Trophoblast cell (in vitro differentiated cells and primary cell): ENCODE results near the gene FBXO15.

Source experiments
- DNase-seq, 2 donors: peaks; one replicate each; pipeline ENCODE4 v3.0.0-alpha.2; 2016
- H2AFZ ChIP-seq: 2 replicates; pipeline ENCODE4 v1.6.1; 2013; ENCODE audit warnings: low read length, moderate library complexity, mild to moderate bottlenecking; ENCODE audit not compliant: insufficient read depth, poor library complexity
- H2AK5ac ChIP-seq: 2 replicates; pipeline ENCODE4 v1.6.1; 2013; ENCODE audit warnings: mild to moderate bottlenecking, low read length
- H2BK120ac ChIP-seq: 2 replicates; pipeline ENCODE4 v1.6.1; 2013; ENCODE audit warnings: low read length, mild to moderate bottlenecking, moderate library complexity; ENCODE audit not compliant: insufficient read depth, poor library complexity
- H2BK12ac ChIP-seq: 2 replicates; pipeline ENCODE4 v1.6.1; 2013; ENCODE audit warnings: mild to moderate bottlenecking, low read length, moderate library complexity
- H2BK5ac ChIP-seq: 2 replicates; pipeline ENCODE4 v1.6.1; 2013; ENCODE audit warnings: low read length, low read depth, moderate library complexity, mild to moderate bottlenecking; ENCODE audit not compliant: poor library complexity
- H3K14ac ChIP-seq: 2 replicates; pipeline ENCODE4 v1.6.1; 2013; ENCODE audit warnings: mild to moderate bottlenecking, low read length
- H3K18ac ChIP-seq: 2 replicates; pipeline ENCODE4 v1.6.1; 2013; ENCODE audit warnings: mild to moderate bottlenecking, low read length
- H3K23ac ChIP-seq: 2 replicates; pipeline ENCODE4 v1.6.1; 2013; ENCODE audit warnings: low read length
- H3K27ac ChIP-seq: 2 replicates; pipeline ENCODE4 v1.5.1; 2013; ENCODE audit warnings: low read depth, mild to moderate bottlenecking, inconsistent platforms, low read length, moderate library complexity
- H3K27me3 ChIP-seq: 2 replicates; pipeline ENCODE4 v1.6.1; 2013; ENCODE audit warnings: inconsistent platforms, mild to moderate bottlenecking, low read length, moderate library complexity; ENCODE audit not compliant: insufficient read depth
- H3K36me3 ChIP-seq, 2 experiments: 1 replicate in 1 of 2; 2 replicates in 1 of 2; pipeline ENCODE4 v1.6.1; 2013; ENCODE audit warnings: low read length in 2 of 2, mild to moderate bottlenecking in 2 of 2, moderate library complexity in 1 of 2; ENCODE audit not compliant: insufficient read depth in 2 of 2, control insufficient read depth in 1 of 2
- H3K4ac ChIP-seq: 2 replicates; pipeline ENCODE4 v1.6.1; 2013; ENCODE audit warnings: low read depth, mild to moderate bottlenecking, low read length, moderate library complexity
- H3K4me1 ChIP-seq, 2 experiments: 1 replicate in 1 of 2; 2 replicates in 1 of 2; pipeline ENCODE4 v1.6.1; 2013; ENCODE audit warnings: low read length in 2 of 2, mild to moderate bottlenecking in 2 of 2, moderate library complexity in 1 of 2; ENCODE audit not compliant: insufficient read depth in 2 of 2, control insufficient read depth in 1 of 2
- H3K4me2 ChIP-seq: 2 replicates; pipeline ENCODE4 v1.6.1; 2013; ENCODE audit warnings: inconsistent platforms, mild to moderate bottlenecking, low read length, moderate library complexity
- H3K4me3 ChIP-seq: 2 replicates; pipeline ENCODE4 v1.5.1; 2013; ENCODE audit warnings: mild to moderate bottlenecking, low read depth, low read length, inconsistent platforms
- H3K79me1 ChIP-seq: one replicate; pipeline ENCODE4 v1.6.1; 2013; ENCODE audit warnings: low read length
- H3K79me2 ChIP-seq: 2 replicates; pipeline ENCODE4 v1.6.1; 2013; ENCODE audit warnings: low read length, mild to moderate bottlenecking; ENCODE audit not compliant: control insufficient read depth, insufficient read depth, poor library complexity
- H3K9ac ChIP-seq: 2 replicates; pipeline ENCODE4 v1.6.1; 2013; ENCODE audit warnings: mild to moderate bottlenecking, low read length
- H3K9me3 ChIP-seq: 2 replicates; pipeline ENCODE4 v1.6.1; 2013; ENCODE audit warnings: low read depth, mild to moderate bottlenecking, control low read depth, inconsistent platforms, low read length; ENCODE audit not compliant: insufficient read depth
- H4K12ac ChIP-seq: 2 replicates; pipeline ENCODE4 v1.6.1; 2013; ENCODE audit warnings: low read depth, mild to moderate bottlenecking, low read length, moderate library complexity
- H4K8ac ChIP-seq: 2 replicates; pipeline ENCODE4 v1.6.1; 2013; ENCODE audit warnings: low read depth, mild to moderate bottlenecking, low read length, moderate library complexity
- H4K91ac ChIP-seq: one replicate; pipeline ENCODE4 v1.6.1; 2013; ENCODE audit warnings: low read depth, mild to moderate bottlenecking, low read length, moderate library complexity
- WGBS: extraction: QIAGEN DNeasy Blood & Tissue Kit; methylation state at CpG from one replicate; pipeline ENCODE4 v1.1.7; 2013; ENCODE audit warnings: missing lambda C conversion rate; ENCODE audit not compliant: insufficient read length, insufficient coverage; ENCODE audit errors: extremely low coverage; 5-methylcytosine and 5-hydroxymethylcytosine counted together

The FBXO15 gene

GRCh38 chr18:74175658-74176057 lies 28.0 kb upstream of the FBXO15 start:
- no peak overlapping the region for H3K4me2 ChIP-seq
- H2BK5ac ChIP-seq: no peak overlapping the region
- H4K8ac ChIP-seq: no peak overlapping the region
- H2AFZ ChIP-seq: no peak overlapping the region
- H4K91ac ChIP-seq: no peak overlapping the region
- no peaks in the 10 kb centered on the region for H3K36me3 ChIP-seq
- H3K79me1 ChIP-seq: no peaks in the 10 kb centered on the region
- no peaks in the 10 kb centered on the region for H3K79me2 ChIP-seq
- H4K12ac ChIP-seq: no peak overlapping the region
- H2BK120ac ChIP-seq: no peak overlapping the region
- no peaks in the 10 kb centered on the region for H3K27me3 ChIP-seq
- no peak overlapping the region for H2AK5ac ChIP-seq
- no peak overlapping the region for H3K18ac ChIP-seq
- no peaks in the 10 kb centered on the region for H3K9me3 ChIP-seq
- no peak overlapping the region for H3K14ac ChIP-seq
- H3K4me3 ChIP-seq: no peak overlapping the region
- no peak overlapping the region for H3K23ac ChIP-seq
- no peak for DNase-seq
- H3K4ac ChIP-seq: no peak overlapping the region
- no CpG with 5 or more reads among the region's 6 CpGs for WGBS
- H3K4me1 ChIP-seq: no peaks in the 10 kb centered on the region
- H3K27ac ChIP-seq: no peak overlapping the region
- no peak overlapping the region for H2BK12ac ChIP-seq
- H3K9ac ChIP-seq: no peak overlapping the region

- H2BK12ac ChIP-seq: no peak overlapping the region
- H3K23ac ChIP-seq: no peak overlapping the region
- no peak overlapping the region for H3K4me2 ChIP-seq
- no peak overlapping the region for H3K18ac ChIP-seq
- no peaks in the 10 kb centered on the region for H3K36me3 ChIP-seq
- WGBS: no CpG with 5 or more reads among the region's 11 CpGs
- no peak overlapping the region for H4K12ac ChIP-seq
- no peak overlapping the region for H3K9ac ChIP-seq
- no peak overlapping the region for H2AFZ ChIP-seq
- no peak overlapping the region for H3K14ac ChIP-seq
- H4K91ac ChIP-seq: no peak overlapping the region
- no peak overlapping the region for H2AK5ac ChIP-seq
- no peak overlapping the region for H2BK120ac ChIP-seq
- no peak for DNase-seq
- no peak overlapping the region for H4K8ac ChIP-seq
- no peaks in the 10 kb centered on the region for H3K79me1 ChIP-seq
- no peaks in the 10 kb centered on the region for H3K27me3 ChIP-seq
- H3K4me3 ChIP-seq: no peak overlapping the region
- H3K4me1 ChIP-seq: no peaks in the 10 kb centered on the region
- no peak overlapping the region for H3K4ac ChIP-seq
- no peaks in the 10 kb centered on the region for H3K79me2 ChIP-seq
- no peak overlapping the region for H2BK5ac ChIP-seq
- H3K9me3 ChIP-seq: no peaks in the 10 kb centered on the region
- no peak overlapping the region for H3K27ac ChIP-seq
Observed at GRCh38 chr18:74173434-74173750, 25.8 kb upstream of the FBXO15 start.

GRCh38 chr18:74172697-74173433 lies 25.2 kb upstream of the FBXO15 start:
- Histone ChIP-seq H2AK5ac (no peak overlapping the region), H2BK5ac (no peak overlapping the region), H3K4me3 (no peak overlapping the region), H3K18ac (no peak overlapping the region), H3K79me1 (no peaks in the 10 kb centered on the region), H2AFZ (no peak overlapping the region), H3K4me2 (no peak overlapping the region), H4K8ac (no peak overlapping the region), H2BK12ac (no peak overlapping the region), H3K79me2 (no peaks in the 10 kb centered on the region), H3K36me3 (no peaks in the 10 kb centered on the region), H4K12ac (no peak overlapping the region), H3K4me1 (no peaks in the 10 kb centered on the region), H3K14ac (no peak overlapping the region), H3K4ac (no peak overlapping the region), H3K27ac (no peak overlapping the region), H3K9me3 (no peaks in the 10 kb centered on the region), H3K27me3 (no peaks in the 10 kb centered on the region), H4K91ac (no peak overlapping the region), H2BK120ac (no peak overlapping the region), H3K23ac (no peak overlapping the region), H3K9ac (no peak overlapping the region)
- DNase-seq: peak in 1 of 2 donors; percentile 25
- no CpG with 5 or more reads among the region's 27 CpGs for WGBS

- H2AK5ac ChIP-seq: no peak overlapping the region
- H3K14ac ChIP-seq: no peak overlapping the region
- no peak overlapping the region for H3K4me2 ChIP-seq
- H3K36me3 ChIP-seq: no peaks in the 10 kb centered on the region
- H3K23ac ChIP-seq: no peak overlapping the region
- H2BK5ac ChIP-seq: no peak overlapping the region
- no peak overlapping the region for H3K18ac ChIP-seq
- no peak overlapping the region for H3K9ac ChIP-seq
- H2AFZ ChIP-seq: no peak overlapping the region
- no peak overlapping the region for H4K12ac ChIP-seq
- no peaks in the 10 kb centered on the region for H3K79me2 ChIP-seq
- no peaks in the 10 kb centered on the region for H3K9me3 ChIP-seq
- no peak overlapping the region for H4K8ac ChIP-seq
- no peaks in the 10 kb centered on the region for H3K4me1 ChIP-seq
- WGBS: no CpG with 5 or more reads among the region's 12 CpGs
- H2BK12ac ChIP-seq: no peak overlapping the region
- no peak overlapping the region for H3K4me3 ChIP-seq
- H3K4ac ChIP-seq: no peak overlapping the region
- no peak overlapping the region for H4K91ac ChIP-seq
- no peak overlapping the region for H3K27ac ChIP-seq
- DNase-seq: peak in 1 of 2 donors; percentile 24
- no peak overlapping the region for H2BK120ac ChIP-seq
- no peaks in the 10 kb centered on the region for H3K27me3 ChIP-seq
- no peaks in the 10 kb centered on the region for H3K79me1 ChIP-seq
Observed at GRCh38 chr18:74171910-74172606, 24.4 kb upstream of the FBXO15 start.
